Left renal cortex interstitium (tissue), 4 donors: ENCODE results near the gene YIPF7. TPM values are rescaled to one million over a fixed set of nuclear protein-coding genes. Genes with fewer than 3 reads are reported as not detected.

Experiments
- DNase-seq, 4 donors: peaks; one replicate each; pipeline ENCODE4 v3.0.0-alpha.2; 2013; ENCODE audit warnings: low read depth in 4 of 4, low spot score in 2 of 4, missing footprints in 1 of 4
- polyA plus RNA-seq, 4 donors: library from polyadenylated mRNA; unstranded; fragments of 120-200 nt; gene quantifications; one replicate each; pipeline ENCODE4 v1.2.1, GENCODE V29; 2013; ENCODE audit not compliant: insufficient read length in 4 of 4

Gene YIPF7
- under 1 TPM; 0.29 to 0.55 (median 0.34) TPM for polyA plus RNA-seq

DNA sequence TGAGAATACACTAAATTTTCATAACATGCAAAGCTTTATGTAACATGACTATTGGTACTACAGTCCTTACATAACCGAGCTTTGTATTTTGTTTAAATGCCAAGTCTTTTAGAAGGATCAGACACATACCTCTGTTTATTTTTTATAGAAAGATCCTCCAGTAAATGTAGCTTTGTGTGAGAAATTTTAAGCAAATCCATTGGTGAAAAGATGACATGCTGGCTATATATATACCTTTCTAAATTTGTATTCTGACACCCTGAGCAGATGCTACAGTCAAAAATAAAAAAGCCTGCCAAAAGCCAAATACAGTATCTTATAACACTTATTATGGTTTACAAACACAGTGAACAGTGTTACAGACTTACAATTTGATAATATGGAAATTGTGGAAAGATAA lies at the start of gene YIPF7:
Gene YIPF7 (minus strand): TSS at position 201 of the 400 bp plus-strand sequence. CDS start 1,525 bp downstream, outside the sequence.
- DNase-seq: no peak

DNA sequence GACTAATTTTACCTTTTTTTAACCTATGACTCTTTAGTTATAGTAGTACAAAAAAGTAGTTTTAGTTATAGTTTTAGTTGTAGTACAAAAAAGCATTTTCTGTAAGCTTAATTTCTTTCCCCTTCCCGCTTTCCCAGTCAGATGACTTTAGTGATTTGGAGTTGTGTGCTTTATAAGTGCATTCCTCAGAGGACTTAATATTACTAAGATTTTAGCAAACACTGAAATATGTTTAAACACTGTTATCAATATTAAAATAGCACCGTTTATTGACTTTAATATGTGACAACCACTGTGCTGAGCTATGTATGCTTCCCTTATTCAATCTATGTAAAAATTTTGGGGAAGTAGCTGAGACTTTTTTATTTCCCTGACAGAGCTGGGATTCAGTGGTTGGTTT lies 49.6 kb upstream of the YIPF7 start:
- DNase-seq: no peak

DNA sequence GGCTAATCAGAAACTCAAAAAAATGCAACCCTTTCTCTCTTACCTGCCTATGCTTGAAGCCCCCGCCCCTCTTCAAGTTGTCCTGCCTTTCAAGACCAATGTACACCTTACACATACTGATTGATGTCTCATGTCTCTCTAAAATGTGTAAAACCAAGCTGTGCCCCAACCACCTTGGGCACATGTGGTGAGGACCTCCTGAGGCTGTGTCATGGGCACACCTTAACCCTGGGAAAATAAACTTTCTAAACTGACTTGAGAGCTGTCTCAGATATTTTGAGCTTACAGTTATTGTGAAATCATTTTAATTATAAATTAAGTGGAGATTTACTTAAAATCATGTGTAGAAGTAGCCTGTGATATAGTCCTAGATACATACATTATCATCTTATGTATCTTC lies 49.0 kb upstream of the YIPF7 start:
- no peak for DNase-seq

DNA sequence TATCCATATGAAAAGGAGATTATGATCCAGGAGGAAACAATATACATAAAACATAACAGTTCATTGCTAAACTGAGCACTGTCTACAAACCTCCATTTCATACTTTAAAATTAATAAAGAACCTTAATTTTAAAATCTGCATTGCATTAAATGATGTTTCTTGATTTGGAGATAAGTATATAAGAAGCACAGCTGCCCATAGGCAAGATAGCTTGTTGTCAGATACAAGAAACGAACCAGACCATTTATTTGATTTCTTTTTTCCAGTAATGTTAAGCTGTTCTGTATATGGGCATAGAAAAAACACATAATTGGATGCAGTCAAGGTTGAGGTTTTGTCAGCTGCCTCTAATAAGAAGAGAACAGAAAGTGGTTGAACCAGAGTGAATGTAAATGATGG lies 33.2 kb upstream of the YIPF7 start:
- no peak for DNase-seq

DNA sequence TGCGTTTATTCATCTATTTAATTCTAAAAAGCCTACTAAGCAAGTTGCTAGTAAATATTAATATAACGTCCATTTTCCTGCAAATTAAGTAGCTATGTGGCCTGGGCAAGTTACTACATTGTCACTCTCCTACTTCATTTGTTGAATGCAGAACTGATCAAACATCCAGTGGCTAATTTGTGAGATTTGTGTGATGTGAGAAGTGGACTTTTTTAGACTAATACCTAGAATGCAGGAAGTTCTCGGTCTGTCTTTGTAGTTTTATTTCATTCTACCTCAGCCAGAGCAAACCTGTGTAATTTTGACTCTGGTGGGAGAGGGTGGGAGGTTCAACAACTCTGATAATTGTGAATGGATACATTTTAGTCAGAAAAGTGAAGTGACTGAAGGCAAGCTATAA lies 27.6 kb upstream of the YIPF7 start:
- peak in 1 of 4 donors; percentile 3 for DNase-seq

DNA sequence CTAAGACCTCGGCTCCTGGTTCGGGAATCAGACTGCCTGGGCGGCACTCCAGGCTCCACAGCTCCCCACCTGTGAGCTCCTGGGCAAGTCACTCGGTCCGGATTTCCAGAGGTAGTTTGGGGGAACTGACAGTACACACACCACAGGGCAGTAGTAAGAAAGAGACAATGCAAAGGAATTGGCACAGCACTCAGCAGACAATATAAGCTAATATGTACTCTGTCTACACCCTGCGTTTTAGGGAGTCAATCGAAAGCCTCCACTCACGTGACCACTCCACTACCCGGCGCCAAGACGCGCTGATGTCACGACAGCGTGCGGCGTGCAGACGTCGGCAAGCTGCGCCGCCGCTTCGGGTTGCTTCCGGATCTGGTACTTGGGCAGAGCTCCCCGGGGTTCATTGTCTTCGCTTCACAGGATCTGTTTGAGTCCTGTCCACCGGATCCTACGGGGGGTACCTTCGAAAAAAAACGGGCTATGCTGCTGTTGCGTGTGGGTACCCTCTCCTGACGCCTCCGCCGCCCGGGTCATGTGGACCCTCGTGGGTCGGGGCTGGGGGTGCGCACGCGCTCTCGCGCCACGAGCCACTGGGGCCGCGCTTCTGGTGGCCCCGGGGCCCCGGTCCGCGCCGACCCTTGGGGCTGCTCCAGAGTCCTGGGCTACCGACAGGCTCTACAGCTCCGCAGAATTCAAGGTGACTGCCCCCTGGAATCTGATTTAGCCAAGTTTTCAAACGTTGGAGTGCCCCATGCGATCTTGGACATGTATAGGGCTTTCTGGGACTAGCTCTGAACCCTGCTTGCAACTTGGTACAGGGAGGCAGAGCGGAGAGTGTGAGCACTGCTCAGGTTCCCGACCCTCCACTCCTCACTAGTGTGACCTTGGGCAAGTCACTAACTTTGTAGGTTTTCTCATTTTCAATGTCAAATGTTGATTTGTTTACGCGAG lies 26.9 kb upstream of the YIPF7 start, which contains the start of gene GUF1:
Gene GUF1 (plus strand): TSS at position 327 of the 948 bp plus-strand sequence. CDS start 203 bp downstream, at position 530.
- peak; percentile 72 to 91 (median 86) for DNase-seq

DNA sequence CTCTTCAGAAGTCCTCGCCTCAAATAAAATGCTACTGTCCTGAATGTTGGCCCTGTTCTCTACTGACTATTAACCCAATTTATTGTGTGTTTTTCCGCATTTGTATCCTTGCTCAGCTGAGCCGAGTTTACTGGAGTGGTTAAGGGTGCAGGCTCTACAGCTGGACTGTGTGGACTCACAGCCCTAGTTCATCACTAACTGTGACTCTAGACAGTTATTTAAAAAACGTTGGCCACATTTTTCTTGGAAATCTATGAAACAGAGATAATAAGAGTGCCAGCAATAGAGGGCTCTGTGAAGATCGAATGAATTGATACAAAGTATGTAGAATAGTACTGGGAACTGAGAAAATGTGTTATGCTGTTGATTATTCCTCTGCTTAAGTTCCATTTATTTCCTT lies 23.9 kb upstream of the YIPF7 start:
- no peak for DNase-seq

DNA sequence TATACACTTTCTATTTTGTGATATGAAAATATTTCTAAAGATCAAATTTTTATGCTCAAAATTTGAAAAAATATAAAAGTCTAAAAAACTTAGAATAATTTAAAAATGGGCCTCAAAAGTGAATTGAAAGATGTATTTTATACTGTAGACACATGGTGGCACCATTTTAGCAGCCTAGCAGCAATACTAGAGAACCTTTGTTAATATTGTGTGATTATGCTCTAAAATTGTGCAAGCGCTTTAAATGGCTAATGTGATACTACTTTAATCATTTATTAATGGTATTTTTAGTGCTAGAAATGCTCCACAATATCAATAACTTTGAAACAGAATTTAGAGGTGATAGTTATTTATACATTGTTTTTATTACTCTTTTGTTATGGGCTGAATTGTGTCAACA lies 23.0 kb upstream of the YIPF7 start:
- no peak for DNase-seq

DNA sequence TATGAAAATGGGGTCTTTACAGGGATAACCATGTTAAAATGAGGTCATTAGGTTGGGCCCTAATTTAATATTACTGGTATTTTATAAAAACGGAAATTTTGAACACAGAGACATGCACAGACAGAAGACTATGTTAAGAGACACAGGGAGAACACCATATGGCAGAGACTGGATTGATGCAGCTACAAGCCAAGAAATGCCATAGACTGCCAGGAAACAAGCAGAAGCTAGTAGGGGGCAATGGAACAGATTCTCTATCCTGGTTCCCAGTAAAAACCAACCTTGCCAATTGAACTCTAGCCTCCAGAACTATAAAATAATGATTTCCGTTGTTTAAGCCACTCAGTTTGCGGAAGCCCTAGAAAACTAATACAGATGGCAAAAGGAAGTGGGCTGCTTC lies 20.2 kb upstream of the YIPF7 start:
- no peak for DNase-seq

DNA sequence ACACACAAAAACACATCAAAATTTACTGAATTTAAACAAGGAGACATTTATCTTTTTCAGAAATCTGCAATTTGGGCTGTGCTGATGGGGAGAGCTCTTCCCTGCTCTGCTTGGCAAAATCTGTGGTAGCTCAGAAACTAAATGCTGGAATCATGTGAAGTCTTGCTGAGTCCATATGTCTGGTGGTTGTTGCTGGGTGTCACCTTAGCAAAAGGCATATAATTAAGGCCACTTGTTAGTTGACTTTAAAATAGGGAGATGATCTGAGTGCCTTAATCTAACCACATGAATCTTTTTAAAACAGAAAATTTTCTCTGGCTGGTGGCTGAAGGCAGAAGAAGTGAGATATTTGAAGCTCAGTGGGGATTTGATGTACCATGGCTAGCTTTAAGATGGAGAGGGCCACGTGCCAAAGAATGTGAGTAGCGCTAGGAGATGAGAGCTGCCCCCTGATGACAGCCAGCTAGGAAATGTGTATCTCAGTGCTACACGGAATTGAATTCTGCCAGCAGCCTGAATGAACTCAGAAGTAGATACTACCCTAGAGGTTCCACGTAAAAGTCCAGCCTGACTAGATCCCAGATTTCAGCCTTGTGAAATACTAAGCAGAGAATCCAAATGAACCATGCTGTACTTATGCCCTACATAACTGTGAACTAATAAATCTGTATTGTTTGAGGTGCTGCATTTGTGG lies 19.2 kb upstream of the YIPF7 start:
- no peak for DNase-seq

DNA sequence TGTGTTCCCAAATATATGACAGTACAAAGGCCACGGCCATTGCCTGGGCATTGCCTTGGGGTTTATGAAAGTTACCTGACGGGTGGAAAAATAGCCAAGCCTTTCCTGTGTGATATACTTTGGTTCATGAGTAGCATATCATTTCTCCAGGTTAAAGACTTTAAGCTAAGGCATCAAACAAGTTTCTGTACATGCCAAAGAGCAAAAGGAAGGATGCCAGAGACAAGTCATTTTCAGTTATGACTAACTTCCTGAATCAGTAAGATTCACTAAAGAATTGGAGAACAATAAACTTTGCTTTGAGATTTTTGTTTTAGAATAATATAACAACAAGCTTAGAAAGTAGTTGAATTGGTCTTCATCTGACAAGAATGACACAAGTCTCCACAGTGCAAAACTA lies 17.1 kb upstream of the YIPF7 start:
- no peak for DNase-seq

DNA sequence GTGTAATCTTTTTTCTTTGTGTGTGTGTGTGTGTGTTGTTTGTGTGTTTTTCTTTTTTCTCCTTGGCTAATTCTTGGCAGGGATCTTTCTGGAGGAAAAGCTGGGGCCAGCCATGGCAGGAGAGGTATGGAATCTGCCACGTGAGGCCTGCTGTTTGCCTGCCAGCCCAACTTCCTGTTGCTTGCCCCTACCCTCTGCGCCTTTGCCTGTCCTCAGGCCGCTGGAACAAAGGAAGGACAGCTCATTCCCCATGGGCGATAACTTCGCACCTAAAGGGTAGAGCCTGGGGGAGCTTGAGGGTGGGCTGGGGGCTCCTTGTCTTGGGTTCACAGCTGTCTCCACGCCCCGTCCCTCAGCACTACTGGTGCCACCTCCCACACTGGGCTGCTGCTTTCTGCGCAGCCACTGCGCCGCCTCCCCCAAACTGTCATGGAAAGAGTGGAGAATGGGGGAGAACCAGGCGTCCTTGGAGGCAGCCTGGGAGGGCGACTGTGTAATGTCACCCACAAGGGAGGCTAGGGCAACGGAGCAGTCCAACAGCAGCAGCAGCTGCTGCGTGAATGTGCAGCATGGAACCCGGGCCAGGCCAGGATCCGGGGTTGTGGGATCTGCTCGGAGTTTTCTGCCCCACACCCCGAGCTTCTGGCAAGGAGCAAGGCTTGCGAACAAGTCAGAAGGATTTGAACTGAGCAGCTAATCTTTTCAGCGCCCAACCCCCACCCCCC lies 12.3 kb upstream of the YIPF7 start:
- no peak for DNase-seq

DNA sequence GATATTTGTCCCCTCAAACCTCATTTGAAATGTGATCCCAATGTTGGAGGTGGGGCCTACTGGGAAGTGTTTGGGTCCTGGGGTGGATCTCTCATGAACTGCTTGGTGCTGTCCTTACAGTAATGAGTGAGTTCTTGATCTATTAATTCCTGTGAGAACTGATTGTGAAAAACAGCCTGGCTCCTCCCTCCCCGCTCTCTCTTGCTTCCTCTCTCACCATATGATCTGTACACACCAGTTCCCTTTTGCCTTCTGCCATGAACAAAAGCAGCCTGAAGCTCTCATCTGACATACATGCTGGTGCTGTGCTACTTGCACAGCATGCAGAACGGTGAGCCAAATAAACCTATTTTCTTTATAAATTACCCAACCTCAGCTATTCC lies 11.2 kb upstream of the YIPF7 start:
- DNase-seq: no peak

DNA sequence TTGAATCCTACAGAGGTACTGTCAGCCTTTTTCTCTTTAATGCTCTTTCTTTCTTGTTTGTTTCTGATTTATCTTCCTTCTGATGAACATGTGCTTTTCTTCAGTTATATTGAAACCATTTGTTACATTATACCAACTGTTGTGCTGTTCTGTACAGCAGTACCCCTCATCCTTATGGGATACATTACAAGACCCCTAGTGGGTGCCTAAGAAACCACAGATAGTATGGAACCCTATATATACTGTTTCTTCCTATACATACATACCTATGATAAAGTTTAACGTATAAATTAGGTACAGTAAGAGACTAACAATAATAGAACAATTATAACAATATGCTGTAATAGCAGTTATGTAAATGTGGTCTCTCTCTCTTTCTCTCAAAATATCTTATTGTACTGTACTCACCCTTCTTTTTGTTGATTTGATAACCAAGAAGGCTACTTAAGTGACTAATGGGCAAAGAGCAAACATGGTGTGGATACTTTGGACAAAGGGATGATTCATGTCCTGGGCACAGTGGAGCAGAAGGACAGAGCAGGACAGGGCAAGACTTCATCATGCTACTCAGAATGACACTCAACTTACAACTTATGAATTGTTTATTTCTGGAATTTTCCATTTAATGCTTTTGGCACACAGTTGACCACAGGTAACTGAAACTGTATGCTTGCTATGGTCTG lies 10.7 kb upstream of the YIPF7 start:
- DNase-seq: no peak

DNA sequence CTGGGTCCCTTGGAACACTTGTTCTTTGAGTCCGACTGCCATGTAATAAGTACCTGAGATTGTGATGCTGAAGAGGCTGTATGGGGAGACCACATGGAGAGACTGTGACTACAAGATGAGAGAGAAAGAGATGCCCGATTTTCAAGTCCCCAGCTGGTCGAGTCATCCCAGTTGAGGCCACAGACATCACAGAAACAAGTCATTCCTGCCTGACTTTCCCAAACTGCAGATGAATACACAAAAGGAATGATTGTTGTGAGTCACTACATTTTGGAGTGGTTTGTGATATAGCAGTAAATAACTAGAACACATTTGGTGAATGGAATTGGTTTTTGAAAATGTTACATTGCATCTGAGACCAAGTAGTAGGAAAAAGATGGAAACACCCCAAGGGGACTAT lies 9.0 kb upstream of the YIPF7 start:
- no peak for DNase-seq

DNA sequence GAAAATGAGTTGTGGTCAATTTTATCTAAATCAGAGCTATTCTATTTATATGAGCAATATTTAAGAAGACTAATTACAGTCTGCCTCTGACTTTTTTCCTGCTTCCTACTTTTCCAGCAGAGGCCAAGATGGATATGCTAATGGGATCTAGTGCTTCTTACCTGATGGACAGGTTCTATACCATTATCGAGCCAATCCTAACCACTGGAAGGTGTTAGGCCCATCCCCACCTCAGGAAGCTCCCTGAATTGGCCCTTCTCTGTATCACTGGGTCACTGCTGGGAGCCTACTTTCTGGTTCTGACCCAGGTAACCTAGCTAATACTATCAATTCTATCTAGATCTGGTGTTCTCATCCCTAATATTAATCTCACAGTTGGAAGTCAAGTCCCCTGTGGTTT lies 577 bp upstream of the YIPF7 start:
- no peak for DNase-seq

DNA sequence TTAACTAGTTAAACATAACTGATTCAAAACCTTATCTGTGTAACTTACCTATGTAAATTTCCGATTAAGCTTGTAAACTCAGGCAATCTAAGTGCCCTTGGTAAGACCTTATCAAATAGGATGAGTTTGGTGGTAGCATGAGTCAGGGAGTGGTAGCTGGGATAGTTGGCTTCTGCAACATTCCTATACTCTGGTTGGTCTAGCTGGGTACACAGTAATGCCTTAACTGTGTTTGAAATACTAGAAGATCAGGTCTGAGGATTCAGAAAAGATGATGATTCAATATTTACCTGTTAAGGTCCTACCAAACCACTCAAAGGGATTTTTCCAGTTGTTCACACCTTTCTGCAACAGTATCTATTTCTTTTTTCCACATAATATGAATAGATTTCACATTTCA lies 5.3 kb downstream of the YIPF7 start:
- DNase-seq: no peak

DNA sequence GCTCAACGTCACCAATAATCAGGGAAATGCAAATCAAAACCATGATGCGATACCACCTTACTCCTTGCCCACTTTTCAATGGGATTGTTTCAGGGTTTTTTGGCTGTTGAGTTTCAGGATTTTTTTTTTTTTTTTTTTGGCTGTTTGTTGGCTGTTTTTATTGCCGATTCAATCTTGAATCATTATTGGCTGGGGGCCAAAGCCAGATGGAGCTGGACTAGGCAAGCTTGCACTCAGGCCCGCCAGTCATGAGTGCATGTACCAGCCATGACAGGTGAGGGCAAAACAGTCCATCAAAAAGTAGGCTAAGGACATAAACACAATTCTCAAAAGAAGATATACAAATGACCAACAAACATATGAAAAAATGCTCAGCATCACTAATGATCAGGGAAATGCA lies 13.3 kb downstream of the YIPF7 start:
- DNase-seq: no peak

DNA sequence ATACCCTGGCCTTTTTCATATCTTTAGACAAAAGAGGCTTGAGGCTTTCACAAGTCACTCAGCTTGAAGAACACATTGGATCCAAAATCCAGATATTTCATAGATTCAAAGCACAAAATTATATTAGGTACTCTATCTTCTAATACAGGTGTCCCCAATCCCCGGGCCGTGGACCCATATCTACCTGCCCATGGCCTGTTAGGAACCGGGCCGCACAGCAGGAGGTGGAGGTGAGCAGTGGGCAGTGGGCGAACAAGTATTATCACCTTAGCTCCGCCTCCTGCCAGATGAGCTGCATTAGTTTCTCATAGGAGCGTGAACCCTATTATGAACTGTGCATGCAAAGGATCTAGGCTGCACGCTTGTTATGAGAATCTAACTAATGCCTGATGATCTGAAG lies 18.7 kb downstream of the YIPF7 start:
- DNase-seq: no peak

DNA sequence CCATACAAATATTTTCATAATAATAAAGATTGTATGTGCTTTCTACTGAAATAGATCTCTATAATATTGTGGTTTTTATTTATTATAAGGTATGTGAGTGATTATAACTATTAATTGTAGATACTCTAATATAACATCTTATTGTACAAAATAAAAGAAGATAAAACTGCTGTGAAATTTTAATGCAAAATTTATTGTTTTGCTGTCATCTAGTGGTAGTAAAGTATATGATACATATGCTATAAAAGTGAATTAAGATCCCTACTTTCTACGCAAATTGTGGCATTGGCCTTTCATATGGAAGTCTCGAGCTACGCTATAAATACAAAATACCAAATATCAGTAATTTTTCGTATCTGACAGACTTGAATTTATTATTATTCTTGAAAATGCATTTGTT lies 19.3 kb downstream of the YIPF7 start:
- DNase-seq: no peak
